Limb (tissue), 2 donors: ENCODE measurements around the gene AGK.

ENCODE experiments used
- DNase-seq, 2 donors: peaks; one replicate each; pipeline ENCODE4 v3.0.0-alpha.2; 2016; ENCODE audit errors: extremely low spot score in 2 of 2

AGK gene

DNA sequence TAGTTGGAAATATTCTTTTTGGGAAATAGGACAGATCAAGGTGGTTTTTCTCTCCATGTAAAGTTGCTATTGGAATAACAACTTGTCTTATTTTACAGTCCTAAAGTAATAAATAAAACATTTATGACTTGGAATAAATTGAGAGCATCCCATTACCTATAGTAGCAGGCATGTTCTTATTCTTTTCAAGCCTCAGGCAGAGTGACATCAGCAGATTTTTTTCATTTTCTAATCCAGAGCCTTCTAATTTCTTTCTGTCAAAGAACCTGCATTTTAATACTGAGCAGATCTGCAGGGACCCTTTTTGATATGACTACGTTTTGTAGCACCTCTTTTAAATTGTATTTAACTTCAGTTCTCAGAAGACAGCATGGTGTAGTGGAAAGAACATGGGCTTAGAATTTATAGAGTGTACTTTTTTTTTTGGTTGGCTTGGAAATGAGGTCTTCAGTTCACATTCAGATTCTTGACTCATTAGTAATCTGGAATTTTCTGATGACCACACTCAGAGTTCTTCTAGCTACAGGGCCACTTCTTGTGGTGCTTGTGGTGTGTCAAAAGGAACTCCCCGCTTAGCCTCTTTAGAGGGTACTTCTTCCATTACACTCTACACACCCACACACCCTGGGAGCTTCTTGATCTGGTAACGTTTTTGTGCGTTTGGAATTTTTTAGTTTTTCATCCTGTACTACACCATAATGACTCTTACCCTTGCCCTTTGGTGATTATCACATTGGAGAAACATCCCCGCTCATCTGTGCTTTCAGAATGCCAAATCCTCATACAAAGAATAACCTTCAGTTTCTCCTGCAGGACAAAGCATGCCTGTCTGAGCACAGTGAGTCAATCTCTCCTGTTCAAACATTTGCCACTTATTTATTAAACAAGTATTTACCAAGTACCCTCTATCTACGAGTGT is 34.6 kb downstream of the AGK start:
- no peak for DNase-seq

DNA sequence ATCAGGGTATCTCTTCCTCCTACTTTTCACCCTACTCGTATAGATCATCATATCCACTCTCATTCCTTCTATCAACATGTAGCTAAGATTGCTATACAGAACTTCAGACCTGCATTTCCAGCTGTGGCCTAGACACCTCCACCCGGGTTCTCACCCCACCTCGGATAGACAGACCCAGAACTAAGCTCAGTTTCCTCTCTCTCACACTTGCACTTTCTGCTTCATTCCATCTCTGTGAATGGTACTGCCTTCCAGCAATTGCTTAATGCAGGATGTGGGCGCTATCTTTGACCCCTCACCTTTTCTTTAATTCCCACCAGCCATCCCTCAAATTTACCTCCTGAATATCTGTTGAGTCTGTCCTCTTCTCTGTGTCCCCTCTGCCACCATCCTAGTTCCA is 35.7 kb downstream of the AGK start:
- DNase-seq = no peak

DNA sequence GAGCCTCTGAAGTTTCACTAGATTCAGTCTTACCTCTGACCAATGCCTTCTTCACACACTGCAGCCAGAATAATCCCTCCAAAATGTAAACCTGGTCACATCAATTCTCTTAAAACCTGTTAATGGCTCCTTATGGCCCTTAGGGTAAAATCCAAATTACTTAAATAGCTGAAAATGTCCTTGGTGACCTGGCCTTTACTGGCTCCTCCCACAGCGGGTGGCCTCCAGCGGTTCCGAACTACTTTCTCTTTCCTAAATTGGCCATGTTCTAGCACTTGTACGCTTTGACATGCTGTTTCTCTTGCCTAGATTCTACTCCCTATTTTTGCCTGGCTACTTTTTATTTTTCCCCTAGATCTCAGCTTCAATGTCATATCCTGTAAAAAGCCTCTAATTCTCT is 36.1 kb downstream of the AGK start:
- DNase-seq = no peak

DNA sequence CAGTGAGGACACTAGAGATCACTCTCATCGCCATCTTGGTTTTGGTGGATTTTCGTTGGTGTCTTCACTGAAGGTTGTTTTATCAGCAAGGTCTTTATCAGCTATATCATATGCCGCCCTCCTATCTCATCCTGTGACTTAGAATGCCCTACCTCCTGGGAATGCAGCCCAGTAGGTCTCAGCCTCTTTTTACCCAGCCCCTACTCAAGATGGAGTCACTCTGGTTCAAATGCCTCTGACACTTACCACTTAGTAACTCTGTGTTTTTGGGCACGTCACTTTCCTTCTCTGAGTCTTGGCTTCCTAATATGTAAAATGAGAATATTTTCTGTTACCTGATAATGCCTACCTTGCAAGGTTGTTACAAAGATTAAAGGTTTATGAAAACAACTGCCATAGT is 37.7 kb downstream of the AGK start:
- no peak for DNase-seq

DNA sequence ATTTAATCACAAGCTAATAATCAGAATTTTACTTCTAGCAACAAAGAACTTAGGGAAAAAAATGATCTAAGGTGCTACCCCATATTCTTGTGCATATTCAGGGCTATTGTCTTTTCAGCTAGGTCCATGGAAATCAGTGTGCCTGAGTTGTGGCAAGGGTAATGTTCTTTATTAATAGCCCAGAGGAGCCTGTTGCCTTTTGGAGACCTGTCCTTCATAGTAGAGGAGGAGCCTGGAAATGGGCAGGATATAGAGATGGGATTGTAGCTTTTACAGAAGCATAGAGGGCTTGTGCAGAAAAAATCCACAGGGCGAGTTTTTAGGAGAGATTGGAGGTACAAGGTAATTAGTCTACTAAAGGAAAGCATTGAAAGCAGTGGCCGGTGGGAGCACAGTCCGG is 38.9 kb downstream of the AGK start:
- no peak for DNase-seq

DNA sequence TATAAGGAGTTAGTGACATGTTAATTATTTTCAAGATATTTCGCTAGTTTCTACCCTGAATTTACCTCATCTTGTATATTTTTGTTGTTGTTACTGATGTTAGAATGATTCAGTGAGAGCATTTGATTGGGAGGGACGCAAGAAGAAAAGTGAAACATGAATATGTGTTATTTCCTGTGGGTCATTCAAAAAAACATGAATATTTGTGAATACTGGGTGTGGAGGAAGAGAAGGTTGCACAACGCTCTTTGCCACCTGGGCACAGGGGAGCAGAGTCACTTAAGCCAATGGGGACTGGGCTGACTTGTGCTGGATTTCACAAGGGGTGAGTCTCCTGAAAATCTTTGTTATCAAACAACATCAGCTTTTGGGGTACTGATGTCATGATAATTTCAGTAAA is 39.5 kb downstream of the AGK start:
- no peak for DNase-seq

DNA sequence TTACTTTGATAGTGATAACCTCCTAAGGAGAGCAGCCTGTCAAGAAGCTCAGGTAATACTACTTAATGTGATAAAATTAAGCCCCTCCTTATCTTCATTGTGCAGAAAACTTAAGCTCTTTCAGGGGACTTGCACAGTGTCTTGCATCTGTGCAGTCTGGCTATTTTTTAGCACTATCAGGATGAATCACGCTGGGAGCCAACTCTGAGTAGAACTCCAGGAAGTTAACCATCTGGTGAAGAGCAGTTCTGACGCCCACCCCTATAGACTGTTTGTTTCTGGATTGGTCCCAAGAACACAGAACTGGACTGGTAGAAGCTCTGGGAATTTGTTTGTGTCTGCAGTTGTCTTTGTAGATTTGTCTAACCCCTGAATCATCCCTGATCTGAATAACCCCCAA is 41.9 kb downstream of the AGK start:
- DNase-seq = no peak

DNA sequence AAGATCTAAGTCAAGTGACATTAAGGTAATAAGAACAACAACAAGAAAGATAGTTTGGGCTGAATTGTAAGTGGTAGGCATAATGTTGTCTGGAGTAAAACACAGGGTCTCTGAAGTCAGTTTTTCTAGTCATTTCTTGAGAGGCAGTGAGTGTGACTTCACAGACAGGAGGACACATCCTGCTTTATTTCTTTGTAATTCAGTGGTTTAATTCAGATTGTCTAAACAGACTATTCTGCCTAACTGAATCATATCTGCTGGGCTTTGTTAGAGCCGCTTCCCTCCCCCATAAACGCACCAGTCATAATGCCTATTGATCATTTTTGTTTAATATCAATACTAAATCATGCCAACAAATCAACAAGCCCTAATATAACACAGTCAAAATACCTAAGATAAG is 46.8 kb downstream of the AGK start:
- DNase-seq = no peak

DNA sequence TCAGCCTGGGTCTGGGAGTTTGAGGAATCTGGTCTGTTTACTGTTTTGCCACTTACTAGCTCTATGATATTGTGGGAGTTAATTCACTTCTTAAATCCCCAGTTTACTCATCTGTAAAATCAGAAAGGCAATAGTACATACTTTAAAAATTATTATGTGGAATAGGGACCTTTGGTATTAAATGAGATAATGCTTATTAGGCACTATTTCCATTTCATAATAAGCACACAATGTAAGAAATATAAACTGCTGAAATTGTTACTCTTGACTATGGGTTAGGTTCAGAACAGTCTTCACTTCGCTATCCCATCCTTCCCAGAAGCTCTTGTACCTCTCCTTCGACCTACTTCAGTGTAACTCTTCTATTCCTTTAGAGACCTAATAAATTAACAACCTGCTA is 47.2 kb downstream of the AGK start:
- no peak for DNase-seq

DNA sequence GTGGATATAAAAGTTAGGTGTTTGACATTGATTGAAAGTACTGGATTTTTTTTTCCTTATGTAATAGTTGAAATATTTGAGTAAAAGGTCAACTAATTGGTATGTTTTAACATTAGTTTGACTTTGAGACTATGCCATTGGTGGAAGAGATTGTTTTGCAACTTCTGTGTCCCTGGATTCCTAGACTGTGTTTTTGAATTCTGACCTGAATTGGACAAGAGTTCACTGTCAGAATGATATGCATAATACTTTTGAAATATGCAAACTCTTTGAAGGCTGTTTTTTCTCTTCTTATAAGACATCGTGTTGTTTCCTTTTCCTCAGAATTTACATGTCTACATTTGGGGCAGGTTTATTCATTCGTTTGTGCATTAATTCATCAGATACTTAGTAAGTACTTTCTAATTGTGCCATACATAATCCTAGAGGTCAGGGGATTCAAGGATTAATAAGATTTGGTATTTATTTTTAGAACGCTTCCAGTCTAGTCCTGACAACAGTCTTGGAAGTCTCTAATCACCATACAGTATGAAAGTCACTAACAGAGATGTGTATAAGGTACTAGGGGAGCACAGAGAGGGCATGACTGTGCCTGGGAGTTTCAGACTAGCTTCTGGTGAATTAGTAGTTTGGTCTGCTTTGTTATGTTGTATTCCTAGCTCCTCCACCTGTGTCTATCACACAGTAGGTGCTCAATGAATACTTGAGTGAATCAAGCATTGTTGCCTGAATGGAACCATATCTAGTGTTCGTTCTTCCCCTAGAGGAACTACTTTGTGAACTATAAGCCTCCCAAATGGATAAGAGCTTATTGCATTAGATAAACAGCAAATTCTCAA is 49.2 kb downstream of the AGK start:
- DNase-seq = no peak

DNA sequence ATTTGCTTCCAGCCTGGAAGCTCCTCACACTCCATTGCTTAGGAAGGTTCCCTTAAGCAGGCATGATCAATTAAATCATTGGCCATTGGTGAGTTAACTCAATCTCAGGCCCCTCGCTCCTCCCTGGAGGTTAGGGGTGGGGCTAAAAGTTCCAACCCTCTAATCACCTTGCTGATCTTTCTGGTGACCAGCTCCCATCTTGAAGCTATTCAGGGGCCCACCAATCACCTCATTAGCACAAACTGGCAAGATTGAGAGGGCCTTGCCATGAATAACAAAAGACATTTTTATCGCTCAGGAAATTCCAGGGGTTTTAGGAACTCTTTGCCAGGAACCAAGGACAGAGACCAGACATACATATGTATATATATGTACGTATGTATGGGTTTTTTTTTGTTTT is 58.4 kb downstream of the AGK start:
- no peak for DNase-seq

DNA sequence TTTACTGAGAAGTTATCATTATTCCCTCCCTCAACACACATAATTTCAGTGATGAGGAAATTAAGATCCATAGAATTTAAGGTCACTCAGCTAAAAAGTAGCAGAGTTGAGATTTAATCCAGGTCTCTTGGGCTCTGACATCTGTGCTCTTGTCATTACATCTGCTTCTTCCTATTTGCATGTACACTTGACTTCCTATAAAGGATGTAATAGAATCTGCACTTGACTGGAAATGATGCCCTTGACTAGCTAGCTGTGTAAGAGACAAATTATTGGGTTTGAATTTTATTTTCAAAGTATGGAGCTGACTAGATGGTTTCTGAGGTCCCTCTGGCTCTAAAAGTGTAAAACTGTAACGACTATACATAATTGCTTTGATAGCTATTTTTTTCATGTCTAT is 59.5 kb downstream of the AGK start:
- DNase-seq = no peak

DNA sequence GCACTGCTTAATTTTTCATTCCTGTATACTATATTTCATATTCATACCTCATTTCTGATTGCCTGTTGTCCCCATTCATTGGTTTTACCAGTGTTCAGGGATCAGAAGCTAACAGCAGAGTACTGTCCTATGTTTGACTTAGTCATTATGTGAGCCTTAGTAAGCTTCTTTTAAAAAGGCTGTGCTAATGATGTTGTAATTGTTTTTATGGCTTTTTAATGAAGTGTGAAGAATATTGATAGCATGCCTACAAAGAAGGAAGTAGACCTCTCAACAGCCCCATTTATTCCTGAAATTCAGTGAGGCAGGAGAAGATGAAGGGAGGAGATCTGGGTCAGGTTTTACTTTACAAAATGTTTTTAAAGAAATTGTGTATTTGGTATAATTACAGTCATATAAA is 61.7 kb downstream of the AGK start:
- DNase-seq = no peak

DNA sequence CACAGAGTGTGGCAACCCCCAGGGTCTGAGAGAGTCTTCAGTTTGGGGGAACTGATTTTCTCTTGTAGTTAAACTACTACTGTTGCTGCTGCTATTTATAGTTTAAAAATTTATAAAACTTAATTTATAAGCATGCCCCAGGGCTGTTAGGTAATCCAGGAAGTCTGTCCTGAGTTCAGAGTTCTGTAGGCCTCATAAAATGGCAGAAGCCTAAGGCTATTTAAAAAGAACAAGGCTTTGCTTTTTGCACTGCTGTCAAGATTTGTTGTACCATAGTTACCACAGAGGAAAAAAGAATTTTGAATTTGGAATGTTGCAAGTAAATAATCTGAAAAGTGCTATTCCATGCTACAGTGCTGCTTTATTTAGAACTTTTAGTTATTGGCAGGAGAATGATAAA is 66.1 kb downstream of the AGK start:
- DNase-seq = no peak

DNA sequence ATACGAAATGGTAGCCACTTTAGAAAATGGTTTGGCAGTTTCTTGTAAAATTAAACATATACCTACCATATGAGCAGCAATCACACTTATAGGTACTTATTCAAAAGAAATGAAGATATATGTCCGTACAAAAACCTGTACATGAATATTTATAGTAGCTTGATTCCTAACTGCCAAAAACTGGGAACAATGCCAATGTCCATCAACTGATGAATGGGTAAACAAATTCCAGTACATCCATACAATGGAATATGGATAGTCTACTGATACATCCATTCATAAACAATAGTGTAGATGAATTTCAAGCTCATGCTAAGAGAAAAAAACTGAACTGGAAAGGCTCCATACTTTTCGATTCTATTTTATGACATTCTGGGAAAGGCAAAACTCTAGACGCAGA is 68.5 kb downstream of the AGK start:
- no peak for DNase-seq

DNA sequence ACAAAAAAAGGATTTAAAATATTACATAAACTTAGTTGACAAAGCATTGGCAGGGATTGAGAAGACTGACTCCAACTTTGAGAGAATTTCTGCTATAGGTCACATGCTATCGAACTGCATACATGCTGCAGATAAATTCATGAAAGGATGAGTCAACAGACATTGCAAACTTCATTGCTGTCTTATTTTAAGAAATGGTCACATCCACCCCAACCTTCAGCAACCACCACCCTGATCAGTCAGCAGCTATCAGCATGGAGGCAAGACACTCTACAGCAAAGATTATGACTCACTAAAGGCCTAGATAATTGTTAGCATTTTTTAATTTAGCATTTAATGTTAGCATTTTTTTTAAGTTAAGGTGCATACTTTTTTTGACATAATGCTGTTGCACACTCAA is 73.6 kb downstream of the AGK start:
- no peak for DNase-seq

DNA sequence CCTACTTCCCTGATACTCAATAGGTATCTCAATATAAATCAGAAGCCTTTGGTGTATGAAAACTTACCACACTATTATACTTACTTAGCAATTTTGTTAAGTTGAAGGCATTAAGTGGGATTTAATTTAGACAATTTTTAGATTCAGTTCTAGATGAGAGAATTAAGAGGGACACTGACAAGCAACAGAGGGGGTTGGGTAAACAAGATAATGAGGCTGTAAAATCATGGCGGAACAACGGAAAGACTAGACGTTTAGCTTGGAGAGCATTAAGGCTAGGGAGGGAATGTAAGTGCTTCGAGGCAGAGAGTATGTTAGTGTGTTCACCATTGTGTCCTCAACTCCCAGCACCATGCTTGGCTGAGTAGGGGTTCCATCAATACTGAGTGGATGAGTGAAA is 79.4 kb downstream of the AGK start:
- DNase-seq = no peak

DNA sequence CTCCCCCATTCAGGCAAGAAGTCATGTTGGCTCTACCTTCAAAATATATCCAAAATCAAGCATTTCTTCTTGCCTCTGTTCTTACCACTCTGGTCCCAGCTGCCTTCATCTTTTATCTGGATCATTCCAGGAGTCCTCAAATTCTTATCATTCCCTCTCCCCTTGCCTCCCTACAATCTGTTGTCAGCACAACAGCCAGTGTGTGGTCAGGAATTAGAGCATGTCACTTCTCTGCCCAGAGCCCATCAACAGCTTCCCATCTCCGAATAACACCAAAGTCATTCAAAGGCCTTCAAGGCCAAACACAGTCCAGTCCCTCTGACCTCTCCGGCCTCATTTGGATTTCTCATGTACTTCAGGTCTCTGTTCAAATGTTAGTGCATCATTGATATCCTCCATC is 80.3 kb downstream of the AGK start:
- no peak for DNase-seq

DNA sequence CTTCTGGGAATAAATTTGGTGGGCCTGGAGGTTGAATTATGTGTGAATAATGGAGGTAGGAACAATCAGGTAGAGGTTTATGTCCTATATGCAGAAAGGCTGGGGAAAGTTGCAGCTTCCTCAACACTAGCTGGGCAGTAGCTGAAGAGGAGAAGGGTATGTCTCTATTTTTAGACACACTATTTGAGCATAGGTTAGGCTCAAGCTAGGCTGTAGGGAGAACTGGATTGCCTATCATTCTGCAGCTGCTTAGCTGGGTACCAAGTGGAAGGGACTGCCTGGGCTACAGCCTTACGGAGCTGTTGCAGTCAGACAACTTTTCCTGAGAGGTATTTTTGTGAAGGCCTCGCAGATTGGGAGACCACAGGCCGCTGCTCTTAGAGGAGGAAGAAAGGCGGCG is 82.9 kb downstream of the AGK start:
- DNase-seq = no peak

DNA sequence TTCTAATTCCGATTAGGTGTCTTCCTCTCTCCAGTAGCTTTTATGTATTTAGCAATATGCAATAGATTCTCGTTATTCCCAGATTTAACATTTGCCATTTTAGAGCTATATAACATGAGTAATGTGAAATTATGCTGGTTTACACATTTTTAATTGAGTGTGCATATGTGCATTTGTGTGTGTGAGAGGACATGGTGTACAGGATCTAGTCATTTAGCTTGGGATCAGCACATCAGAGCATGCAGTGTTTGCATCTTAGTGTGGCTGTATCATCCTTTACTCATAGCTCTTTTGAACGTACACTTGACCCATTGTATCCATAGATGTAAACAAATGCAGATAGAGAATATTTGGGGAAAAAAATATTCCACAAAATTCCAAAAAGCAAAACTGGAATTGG is 84.8 kb downstream of the AGK start:
- DNase-seq = no peak

DNA sequence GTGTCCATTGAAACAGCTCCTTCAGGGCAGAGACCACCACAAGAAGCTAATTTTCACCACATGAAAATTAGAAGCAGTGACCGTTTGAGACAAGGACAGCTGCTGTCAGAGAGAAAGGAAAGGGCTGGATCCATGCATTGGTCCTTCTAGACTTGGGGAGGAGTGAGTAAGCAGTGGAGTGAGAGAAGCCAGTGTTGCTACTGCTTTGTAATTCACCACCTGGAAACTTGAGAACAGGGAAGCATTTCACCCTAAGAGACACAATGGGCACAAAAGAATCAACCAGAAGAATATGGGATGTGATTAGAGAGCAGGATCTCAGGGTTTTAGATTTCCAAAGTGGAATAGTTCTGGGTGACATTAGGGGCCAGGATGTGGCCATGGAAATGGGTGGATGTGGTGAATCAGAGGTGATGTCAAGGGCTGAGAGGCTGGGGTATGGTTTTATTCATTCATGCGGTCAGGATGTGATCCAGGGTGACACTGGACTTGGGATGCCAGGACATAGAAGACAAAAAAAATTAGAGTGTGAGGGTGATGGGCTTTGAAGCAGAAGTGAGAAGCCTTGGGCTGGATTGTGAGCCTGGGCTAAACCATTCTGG is 89.1 kb downstream of the AGK start:
- no peak for DNase-seq

DNA sequence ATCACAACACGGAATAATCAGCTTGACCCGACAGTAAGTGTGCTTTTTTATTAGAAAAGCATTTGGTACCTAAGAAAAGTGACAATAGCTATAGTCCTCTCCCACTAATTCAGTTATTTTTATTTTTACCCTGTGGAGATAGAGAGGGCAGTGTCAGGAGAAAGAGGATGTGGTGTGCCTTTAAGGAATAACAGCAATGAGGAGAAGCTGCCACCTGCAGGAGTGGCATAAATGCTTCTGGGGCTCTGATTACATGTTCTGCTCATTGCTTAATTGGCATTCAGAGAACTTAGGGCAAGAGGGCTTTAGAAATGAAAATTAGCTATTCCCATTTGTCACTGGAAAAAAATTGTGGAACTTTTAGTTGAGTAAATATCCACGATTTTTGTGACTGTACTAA is 90.7 kb downstream of the AGK start:
- no peak for DNase-seq
